Endodermal cell (in vitro differentiated cells): ENCODE results near the gene TF. TPM values are rescaled to one million over a fixed set of nuclear protein-coding genes. Genes with fewer than 3 reads are reported as not detected.
A peak's percentile ranks its signal among the peaks of the same experiment; 100 is the strongest.

Experiments used
- DNase-seq: peaks from one replicate; pipeline ENCODE4 v3.0.0-alpha.2; 2017
- H3K27ac ChIP-seq: 2 replicates; pipeline ENCODE4 v1.5.1; 2013; ENCODE audit warnings: mild to moderate bottlenecking, low read depth, low read length, moderate library complexity
- H3K27me3 ChIP-seq: 2 replicates; pipeline ENCODE4 v1.6.1; 2013; ENCODE audit warnings: mild to moderate bottlenecking, low read length, moderate library complexity; ENCODE audit not compliant: insufficient read depth, control insufficient read depth, poor library complexity, severe bottlenecking
- H3K36me3 ChIP-seq: 2 replicates; pipeline ENCODE4 v1.7.0; 2013; ENCODE audit warnings: mild to moderate bottlenecking, low read length, moderate library complexity; ENCODE audit not compliant: control insufficient read depth, insufficient read depth
- H3K4me1 ChIP-seq: one replicate; pipeline ENCODE4 v1.7.0; 2013; ENCODE audit warnings: low read length; ENCODE audit not compliant: control insufficient read depth, insufficient read depth
- H3K4me3 ChIP-seq: 2 replicates; pipeline ENCODE4 v1.5.1; 2013; ENCODE audit warnings: mild to moderate bottlenecking, low read length, moderate library complexity
- H3K9ac ChIP-seq: 2 replicates; pipeline ENCODE4 v1.6.1; 2013; ENCODE audit warnings: mild to moderate bottlenecking, low read length, moderate library complexity; ENCODE audit not compliant: poor library complexity, severe bottlenecking; ENCODE audit errors: extremely low read depth
- H3K9me3 ChIP-seq: 2 replicates; pipeline ENCODE4 v1.6.1; 2013; ENCODE audit warnings: mild to moderate bottlenecking, low read length, moderate library complexity; ENCODE audit not compliant: control insufficient read depth
- H3K27ac Mint-ChIP-seq: 2 replicates; pipeline ENCODE4 v1.8.0; 2020; ENCODE audit warnings: mixed read lengths
- H3K27me3 Mint-ChIP-seq: 2 replicates; pipeline ENCODE4 v1.8.0; 2021; ENCODE audit warnings: mild to moderate bottlenecking, mixed read lengths; ENCODE audit not compliant: insufficient read depth
- H3K36me3 Mint-ChIP-seq: 2 replicates; pipeline ENCODE4 v1.8.0; 2020; ENCODE audit warnings: low read depth, mixed read lengths
- H3K4me1 Mint-ChIP-seq: 2 replicates; pipeline ENCODE4 v1.8.0; 2020; ENCODE audit warnings: mixed read lengths
- H3K4me3 Mint-ChIP-seq: 2 replicates; pipeline ENCODE4 v1.8.0; 2020; ENCODE audit warnings: mild to moderate bottlenecking, moderate library complexity, mixed read lengths
- H3K9me3 Mint-ChIP-seq: 2 replicates; pipeline ENCODE4 v1.8.0; 2020; ENCODE audit warnings: mild to moderate bottlenecking, mixed read lengths
- CTCF ChIP-seq: fragments of 200-600 bp; sonication (generic); conservative IDR thresholded peaks from 2 replicates; pipeline ENCODE4 v1.5.0; 2021; ENCODE audit warnings: antibody characterized with exemption, mild to moderate bottlenecking
- WGBS, 2 experiments: methylation state at CpG; one replicate each; pipeline versions ENCODE4 v1.1.5 to v1.1.7; 2013; ENCODE audit warnings: missing lambda C conversion rate in 2 of 2, mixed read lengths in 1 of 2; ENCODE audit not compliant: insufficient coverage in 1 of 2, insufficient read length in 1 of 2; 5-methylcytosine and 5-hydroxymethylcytosine counted together
- total RNA-seq, 2 donors: library from RNA; stranded (reverse); fragmentation: NEBNext Ultra II Directional in 1 of 2; extraction: Animal tissue kit (Norgen Biotek cat#: 25700) in 1 of 2; gene quantifications; 2 replicates in 1 of 2; 3 replicates in 1 of 2; pipeline ENCODE4 v1.2.1, GENCODE V29; 2021

The TF gene
- total RNA-seq, 2 donors from 2014 or later: 0.40 to 3.0 TPM

DNA sequence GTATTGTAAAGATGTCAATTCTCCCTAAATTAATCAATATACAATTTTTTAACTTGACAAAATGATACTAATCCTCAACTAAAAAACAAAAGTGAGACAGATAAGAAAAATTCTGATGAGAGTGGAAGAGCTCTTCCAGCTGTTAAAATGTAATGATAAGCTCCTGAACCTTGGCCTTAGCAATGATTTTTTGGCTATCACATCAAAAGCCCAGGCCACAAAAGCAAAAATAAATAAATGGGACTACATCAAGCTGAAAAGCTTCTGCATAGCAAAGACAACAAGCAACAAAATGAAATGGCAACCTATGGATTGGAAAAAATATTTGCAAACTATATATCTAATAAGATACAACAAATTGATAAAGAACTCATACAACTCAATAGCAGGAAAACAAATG is 35.4 kb downstream of the TF start:
- DNase-seq: no peak
- no peak for TF ChIP-seq CTCF
- Histone ChIP-seq H3K36me3 (no peaks in the 10 kb centered on the region), H3K4me1 (no peaks in the 10 kb centered on the region), H3K27ac (no peak overlapping the region), H3K9ac (no peak overlapping the region), H3K9me3 (no peaks in the 10 kb centered on the region), H3K4me3 (no peak overlapping the region), H3K27me3 (no peaks in the 10 kb centered on the region)
- H3K27ac Mint-ChIP-seq: no peak overlapping the region
- H3K27me3 Mint-ChIP-seq: no peaks in the 10 kb centered on the region
- H3K4me1 Mint-ChIP-seq: no peaks in the 10 kb centered on the region
- H3K9me3 Mint-ChIP-seq: peaks cover 10% of the 10 kb centered on the region
- no peak overlapping the region for H3K4me3 Mint-ChIP-seq
- H3K36me3 Mint-ChIP-seq: no peaks in the 10 kb centered on the region

GRCh38 chr3:133782454-133782853 is 36.3 kb downstream of the TF start:
- H3K9me3 Mint-ChIP-seq: peaks cover 12% of the 10 kb centered on the region
- Histone ChIP-seq H3K9me3 (no peaks in the 10 kb centered on the region), H3K27ac (no peak overlapping the region), H3K4me1 (no peaks in the 10 kb centered on the region), H3K9ac (no peak overlapping the region), H3K27me3 (no peaks in the 10 kb centered on the region), H3K4me3 (no peak overlapping the region), H3K36me3 (no peaks in the 10 kb centered on the region)
- no peak overlapping the region for H3K4me3 Mint-ChIP-seq
- DNase-seq: no peak
- WGBS, 2 experiments: 93 to 100% methylated on average over 1 to 2 of the region's 2 CpGs
- H3K4me1 Mint-ChIP-seq: no peaks in the 10 kb centered on the region
- no peaks in the 10 kb centered on the region for H3K36me3 Mint-ChIP-seq
- TF ChIP-seq CTCF: no peak
- H3K27ac Mint-ChIP-seq: no peak overlapping the region
- peaks cover 2% of the 10 kb centered on the region for H3K27me3 Mint-ChIP-seq

DNA sequence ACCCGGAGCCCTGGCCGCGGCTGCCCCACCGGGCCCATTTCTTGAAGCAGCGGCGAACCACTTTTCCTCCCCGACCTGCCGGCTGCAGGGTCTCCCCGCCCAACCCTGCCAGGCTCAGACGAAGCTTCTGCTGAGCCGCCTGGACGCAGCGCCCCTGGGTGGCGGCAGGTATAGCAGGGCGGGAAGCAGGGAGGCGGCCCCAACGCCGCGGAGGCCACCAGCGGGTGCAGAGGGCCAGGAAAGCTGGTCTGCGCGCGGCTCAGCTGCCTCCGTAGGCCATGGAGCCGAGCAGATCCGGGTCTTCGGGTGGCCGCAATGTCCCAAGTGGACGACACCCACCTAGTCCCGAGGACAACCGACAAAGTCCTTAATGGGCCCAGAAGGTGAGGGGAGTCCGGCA is 37.6 kb downstream of the TF start:
- no peaks in the 10 kb centered on the region for H3K4me1 ChIP-seq
- peaks cover 6% of the 10 kb centered on the region for H3K27me3 Mint-ChIP-seq
- TF ChIP-seq CTCF: no peak
- no peak overlapping the region for H3K9ac ChIP-seq
- 94 to 98% methylated on average over 23 to 32 of the region's 32 CpGs for WGBS, 2 experiments
- peaks cover 12% of the 10 kb centered on the region for H3K9me3 Mint-ChIP-seq
- H3K9me3 ChIP-seq: no peaks in the 10 kb centered on the region
- no peaks in the 10 kb centered on the region for H3K27me3 ChIP-seq
- H3K36me3 ChIP-seq: no peaks in the 10 kb centered on the region
- H3K36me3 Mint-ChIP-seq: no peaks in the 10 kb centered on the region
- H3K4me3 ChIP-seq: no peak overlapping the region
- no peaks in the 10 kb centered on the region for H3K4me1 Mint-ChIP-seq
- H3K27ac Mint-ChIP-seq: no peak overlapping the region
- DNase-seq: peak; percentile 50
- no peak overlapping the region for H3K4me3 Mint-ChIP-seq
- H3K27ac ChIP-seq: no peak overlapping the region
